Effector memory CD8-positive, alpha-beta T cell (primary cell): ENCODE data around the gene PIM3.

ENCODE experiments used
- ATAC-seq: fragments of 150-1000 bp; cut with Tn5 transposase; replicated peaks from 2 replicates; pipeline ENCODE4 v1.10.0; 2021; ENCODE audit warnings: mild to moderate bottlenecking, moderate library complexity
- DNase-seq, 3 experiments: peaks; one replicate each; pipeline ENCODE4 v3.0.0; 2021
- H3K27ac Mint-ChIP-seq, 2 donors: one replicate each; pipeline ENCODE4 v1.8.0; 2022; ENCODE audit warnings: mild to moderate bottlenecking in 2 of 2, mixed read lengths in 2 of 2, moderate library complexity in 2 of 2
- H3K27me3 Mint-ChIP-seq, 2 donors: one replicate each; pipeline ENCODE4 v1.8.0; 2022; ENCODE audit warnings: mixed read lengths in 2 of 2
- H3K36me3 Mint-ChIP-seq: one replicate; pipeline ENCODE4 v1.8.0; 2022; ENCODE audit warnings: mild to moderate bottlenecking, moderate library complexity, mixed read lengths; ENCODE audit not compliant: insufficient read depth
- H3K4me1 Mint-ChIP-seq, 2 donors: one replicate each; pipeline ENCODE4 v1.8.0; 2022; ENCODE audit warnings: low read depth in 2 of 2, mixed read lengths in 2 of 2
- H3K4me3 Mint-ChIP-seq, 2 donors: one replicate each; pipeline ENCODE4 v1.8.0; 2022; ENCODE audit warnings: mild to moderate bottlenecking in 2 of 2, mixed read lengths in 2 of 2, moderate library complexity in 2 of 2
- H3K9me3 Mint-ChIP-seq, 2 donors: one replicate each; pipeline ENCODE4 v1.8.0; 2022; ENCODE audit warnings: mixed read lengths in 2 of 2

PIM3 gene

GRCh38 chr22:50001388-50002231 is 41.0 kb downstream of the PIM3 start:
- no peak for ATAC-seq
- H3K4me3 Mint-ChIP-seq, result no peak overlapping the region
- H3K4me1 Mint-ChIP-seq, result peaks cover 0 to 5% of the 10 kb centered on the region in 2 donors
- H3K27me3 Mint-ChIP-seq, result peaks cover 0 to 9% of the 10 kb centered on the region in 2 donors
- no peak for DNase-seq
- H3K9me3 Mint-ChIP-seq, result no peaks in the 10 kb centered on the region
- peaks cover 6% of the 10 kb centered on the region for H3K36me3 Mint-ChIP-seq
- no peak overlapping the region for H3K27ac Mint-ChIP-seq

GRCh38 chr22:50002791-50003190 is 42.2 kb downstream of the PIM3 start:
- H3K4me3 Mint-ChIP-seq, result no peak overlapping the region

GRCh38 chr22:50004918-50005317 is 44.3 kb downstream of the PIM3 start:
- H3K4me1 Mint-ChIP-seq, result no peaks in the 10 kb centered on the region
- H3K27ac Mint-ChIP-seq, result no peak overlapping the region
- H3K27me3 Mint-ChIP-seq, result peaks cover 0 to 21% of the 10 kb centered on the region in 2 donors
- DNase-seq, result no peak
- no peaks in the 10 kb centered on the region for H3K9me3 Mint-ChIP-seq
- H3K36me3 Mint-ChIP-seq, result peaks cover 3% of the 10 kb centered on the region
- no peak overlapping the region for H3K4me3 Mint-ChIP-seq
- no peak for ATAC-seq

More at GRCh38 chr22:50002791-50003190, 42.2 kb downstream of the PIM3 start:
- Mint-ChIP-seq H3K27me3 (peaks cover 0 to 9% of the 10 kb centered on the region in 2 donors), H3K36me3 (peaks cover 3% of the 10 kb centered on the region), H3K4me1 (peaks cover 0 to 3% of the 10 kb centered on the region in 2 donors), H3K27ac (no peak overlapping the region), H3K9me3 (no peaks in the 10 kb centered on the region)
- ATAC-seq (no peak), DNase-seq (no peak)

- Mint-ChIP-seq H3K27me3 (peaks cover 12 to 34% of the 10 kb centered on the region in 2 donors), H3K27ac (no peak overlapping the region), H3K4me3 (no peak overlapping the region), H3K9me3 (no peaks in the 10 kb centered on the region), H3K4me1 (peaks cover 7 to 9% of the 10 kb centered on the region in 2 donors), H3K36me3 (peaks cover 6% of the 10 kb centered on the region)
- no peak for ATAC-seq
- DNase-seq, result no peak
Measured at GRCh38 chr22:50007057-50007511, 46.5 kb downstream of the PIM3 start.

- Mint-ChIP-seq H3K9me3 (no peaks in the 10 kb centered on the region), H3K27me3 (peaks cover 14 to 35% of the 10 kb centered on the region in 2 donors), H3K27ac (no peak overlapping the region), H3K36me3 (peaks cover 6% of the 10 kb centered on the region), H3K4me1 (peaks cover 7 to 11% of the 10 kb centered on the region in 2 donors), H3K4me3 (peak overlapping the region in 1 of 2 donors; percentile 21)
- ATAC-seq (no peak), DNase-seq (no peak)
Measured at GRCh38 chr22:50008151-50009040, 47.8 kb downstream of the PIM3 start.

- no peaks in the 10 kb centered on the region for H3K9me3 Mint-ChIP-seq
- peaks cover 7 to 16% of the 10 kb centered on the region in 2 donors for H3K4me1 Mint-ChIP-seq
- H3K27me3 Mint-ChIP-seq, result peaks cover 14 to 38% of the 10 kb centered on the region in 2 donors
- H3K36me3 Mint-ChIP-seq, result peaks cover 6% of the 10 kb centered on the region
- DNase-seq (no peak), ATAC-seq (no peak)
- no peak overlapping the region for H3K27ac Mint-ChIP-seq
- peak overlapping the region in 1 of 2 donors; percentile 21 for H3K4me3 Mint-ChIP-seq
Measured at GRCh38 chr22:50009251-50009650, 48.7 kb downstream of the PIM3 start.

GRCh38 chr22:50009765-50010675 is 49.4 kb downstream of the PIM3 start:
- Mint-ChIP-seq H3K36me3 (peaks cover 6% of the 10 kb centered on the region), H3K27me3 (peaks cover 14 to 38% of the 10 kb centered on the region in 2 donors), H3K4me1 (peaks cover 7 to 17% of the 10 kb centered on the region in 2 donors), H3K27ac (no peak overlapping the region), H3K9me3 (no peaks in the 10 kb centered on the region), H3K4me3 (peak overlapping the region in 1 of 2 donors; percentile 31)
- ATAC-seq, result no peak
- no peak for DNase-seq

GRCh38 chr22:50010676-50011446 is 50.3 kb downstream of the PIM3 start:
- Mint-ChIP-seq H3K9me3 (no peaks in the 10 kb centered on the region), H3K4me3 (peak overlapping the region; percentile 76 to 78), H3K4me1 (peaks cover 7 to 20% of the 10 kb centered on the region in 2 donors), H3K27ac (peak overlapping the region; percentile 73 to 85), H3K27me3 (peaks cover 14 to 38% of the 10 kb centered on the region in 2 donors), H3K36me3 (peaks cover 3% of the 10 kb centered on the region)
- peak; percentile 57 to 62 (median 59) for DNase-seq
- peak; percentile 91 for ATAC-seq

- H3K4me3 Mint-ChIP-seq, result peak overlapping the region; percentile 76 to 78
- no peak for DNase-seq
- peaks cover 7 to 25% of the 10 kb centered on the region in 2 donors for H3K4me1 Mint-ChIP-seq
- peaks cover 3% of the 10 kb centered on the region for H3K36me3 Mint-ChIP-seq
- no peaks in the 10 kb centered on the region for H3K9me3 Mint-ChIP-seq
- peak overlapping the region; percentile 73 to 85 for H3K27ac Mint-ChIP-seq
- H3K27me3 Mint-ChIP-seq, result peaks cover 14 to 38% of the 10 kb centered on the region in 2 donors
- ATAC-seq, result no peak
Measured at GRCh38 chr22:50011447-50012210, 51.1 kb downstream of the PIM3 start.

GRCh38 chr22:50012211-50013181 is 51.9 kb downstream of the PIM3 start, which contains the start of gene IL17REL:
Gene IL17REL, minus strand, starts transcription at chr22:50012765. Its CDS starts 119 bp downstream, at chr22:50012646.
- Mint-ChIP-seq H3K9me3 (no peaks in the 10 kb centered on the region), H3K27ac (peak within 1 kb of the TSS; percentile 73 to 85), H3K27me3 (peaks cover 14 to 38% of the 10 kb centered on the region in 2 donors), H3K36me3 (peaks cover 3% of the 10 kb centered on the region), H3K4me3 (peak within 1 kb of the TSS; percentile 76 to 78), H3K4me1 (peaks cover 13 to 30% of the 10 kb centered on the region in 2 donors)
- ATAC-seq (no peak), DNase-seq (no peak)
